H9 (cell line): ENCODE measurements around the gene VPS13C. TPM values are rescaled to one million over a fixed set of nuclear protein-coding genes. Genes with fewer than 3 reads are reported as not detected.

Experiments
- DNase-seq: peaks from one replicate; pipeline ENCODE4 v3.0.0-alpha.2; 2017
- H2AFZ ChIP-seq: one replicate; pipeline ENCODE4 v1.6.1; 2013; ENCODE audit warnings: mild to moderate bottlenecking, low read length, control low read depth, moderate library complexity
- H2AK5ac ChIP-seq: 2 replicates; pipeline ENCODE4 v1.6.1; 2013; ENCODE audit warnings: low read length, control low read depth, mixed read lengths; ENCODE audit not compliant: insufficient read length
- H2BK120ac ChIP-seq: one replicate; pipeline ENCODE4 v1.6.1; 2013; ENCODE audit warnings: low read depth, mild to moderate bottlenecking, low read length, control low read depth, inconsistent platforms; ENCODE audit not compliant: poor library complexity, severe bottlenecking
- H2BK12ac ChIP-seq: 2 replicates; pipeline ENCODE4 v1.6.1; 2013; ENCODE audit warnings: low read length, control low read depth, mixed read lengths, low read depth; ENCODE audit not compliant: insufficient read length
- H2BK15ac ChIP-seq: 2 replicates; pipeline ENCODE4 v1.6.1; 2013; ENCODE audit warnings: low read depth, low read length, control low read depth
- H2BK20ac ChIP-seq: one replicate; pipeline ENCODE4 v1.6.1; 2013; ENCODE audit warnings: low read depth, mild to moderate bottlenecking, low read length, control low read depth, inconsistent platforms; ENCODE audit not compliant: poor library complexity, severe bottlenecking
- H2BK5ac ChIP-seq: 2 replicates; pipeline ENCODE4 v1.6.1; 2013; ENCODE audit warnings: low read length, control low read depth, mixed read lengths; ENCODE audit not compliant: insufficient read length
- H3K14ac ChIP-seq: 2 replicates; pipeline ENCODE4 v1.6.1; 2013; ENCODE audit warnings: low read length, control low read depth; ENCODE audit not compliant: insufficient read depth
- H3K18ac ChIP-seq: 2 replicates; pipeline ENCODE4 v1.6.1; 2013; ENCODE audit warnings: low read depth, mild to moderate bottlenecking, mixed read lengths, low read length, control low read depth; ENCODE audit not compliant: insufficient read length
- H3K23ac ChIP-seq: 2 replicates; pipeline ENCODE4 v1.6.1; 2013; ENCODE audit warnings: low read length, control low read depth, mixed read lengths, low read depth; ENCODE audit not compliant: insufficient read length
- H3K23me2 ChIP-seq: 2 replicates; pipeline ENCODE4 v1.6.1; 2013; ENCODE audit warnings: low read depth, mild to moderate bottlenecking, mixed read lengths, low read length, control low read depth; ENCODE audit not compliant: insufficient read length, poor library complexity, severe bottlenecking
- H3K27ac ChIP-seq: 2 replicates; pipeline ENCODE4 v1.5.1; 2013; ENCODE audit warnings: low read length, control low read depth, mixed read lengths, low read depth; ENCODE audit not compliant: insufficient read length
- H3K27me3 ChIP-seq: 2 replicates; pipeline ENCODE4 v1.6.1; 2013; ENCODE audit warnings: low read length, control low read depth, inconsistent platforms; ENCODE audit not compliant: insufficient read depth
- H3K4ac ChIP-seq: 2 replicates; pipeline ENCODE4 v1.6.1; 2013; ENCODE audit warnings: low read depth, mild to moderate bottlenecking, control low read depth, inconsistent platforms, low read length, moderate library complexity
- H3K4me1 ChIP-seq: 2 replicates; pipeline ENCODE4 v1.6.1; 2013; ENCODE audit warnings: low read length, control low read depth, inconsistent platforms; ENCODE audit not compliant: insufficient read depth
- H3K4me2 ChIP-seq: 2 replicates; pipeline ENCODE4 v1.6.1; 2013; ENCODE audit warnings: low read length, control low read depth, mixed read lengths; ENCODE audit not compliant: insufficient read length, insufficient read depth
- H3K56ac ChIP-seq: 2 replicates; pipeline ENCODE4 v1.6.1; 2013; ENCODE audit warnings: low read depth, mild to moderate bottlenecking, mixed read lengths, low read length, control low read depth; ENCODE audit not compliant: insufficient read length
- H3K79me1 ChIP-seq: 2 replicates; pipeline ENCODE4 v1.6.1; 2013; ENCODE audit warnings: low read depth, mild to moderate bottlenecking, moderate library complexity, low read length, control low read depth, inconsistent platforms; ENCODE audit not compliant: insufficient read depth, poor library complexity, severe bottlenecking
- H3K79me2 ChIP-seq: 2 replicates; pipeline ENCODE4 v1.6.1; 2013; ENCODE audit warnings: low read length, control low read depth, inconsistent platforms; ENCODE audit not compliant: insufficient read depth
- H3K9ac ChIP-seq: 2 replicates; pipeline ENCODE4 v1.6.1; 2013; ENCODE audit warnings: low read length, control low read depth, mixed read lengths; ENCODE audit not compliant: insufficient read length; ENCODE audit errors: extremely low read depth
- H3K9me3 ChIP-seq: one replicate; pipeline ENCODE4 v1.6.1; 2013; ENCODE audit warnings: low read depth, low read length, inconsistent platforms; ENCODE audit not compliant: control insufficient read depth
- H3T11ph ChIP-seq: one replicate; pipeline ENCODE4 v1.6.1; 2013; ENCODE audit warnings: mild to moderate bottlenecking, low read length, control low read depth, inconsistent platforms
- H4K20me1 ChIP-seq: one replicate; pipeline ENCODE4 v1.6.1; 2013; ENCODE audit not compliant: control insufficient read depth, insufficient read length, insufficient read depth
- H4K5ac ChIP-seq: 2 replicates; pipeline ENCODE4 v1.6.1; 2013; ENCODE audit warnings: low read depth, mild to moderate bottlenecking, mixed read lengths, low read length, control low read depth; ENCODE audit not compliant: insufficient read length
- H4K8ac ChIP-seq: replicated peaks from 2 replicates; pipeline ENCODE4 v1.6.1; 2013; ENCODE audit warnings: low read length, control low read depth, mixed read lengths, low read depth; ENCODE audit not compliant: insufficient read length
- H4K91ac ChIP-seq: 2 replicates; pipeline ENCODE4 v1.6.1; 2013; ENCODE audit warnings: low read depth, mild to moderate bottlenecking, moderate library complexity, mixed read lengths, low read length, control low read depth; ENCODE audit not compliant: insufficient read length
- H3K27ac Mint-ChIP-seq, 3 experiments: 2 replicates in 2 of 3; 3 replicates in 1 of 3; pipeline ENCODE4 v1.8.0; 2020 to 2021; ENCODE audit warnings: mixed read lengths in 3 of 3, mild to moderate bottlenecking in 1 of 3, moderate library complexity in 1 of 3
- H3K27me3 Mint-ChIP-seq: 2 replicates; pipeline ENCODE4 v1.8.0; 2021; ENCODE audit warnings: low read depth, mild to moderate bottlenecking, moderate library complexity, mixed read lengths
- H3K36me3 Mint-ChIP-seq, 3 experiments: 2 replicates in 2 of 3; 3 replicates in 1 of 3; pipeline ENCODE4 v1.8.0; 2020 to 2021; ENCODE audit warnings: low read depth in 3 of 3, mixed read lengths in 3 of 3; ENCODE audit not compliant: insufficient read depth in 1 of 3
- H3K4me1 Mint-ChIP-seq, 2 experiments: 2 replicates each; pipeline ENCODE4 v1.8.0; 2020; ENCODE audit warnings: mixed read lengths in 2 of 2
- H3K4me3 Mint-ChIP-seq, 2 experiments: 2 replicates in 1 of 2; 3 replicates in 1 of 2; pipeline ENCODE4 v1.8.0; 2020 to 2021; ENCODE audit warnings: mild to moderate bottlenecking in 2 of 2, mixed read lengths in 2 of 2, moderate library complexity in 1 of 2
- H3K9me3 Mint-ChIP-seq, 2 experiments: 2 replicates in 1 of 2; 3 replicates in 1 of 2; pipeline ENCODE4 v1.8.0; 2020; ENCODE audit warnings: mild to moderate bottlenecking in 2 of 2, mixed read lengths in 2 of 2, moderate library complexity in 1 of 2
- WGBS: extraction: QIAGEN DNeasy Blood & Tissue Kit; methylation state at CpG from one replicate; pipeline ENCODE4 v1.1.7; 2013; ENCODE audit warnings: missing lambda C conversion rate, low lambda C conversion rate, mixed read lengths; ENCODE audit not compliant: insufficient read length; ENCODE audit errors: extremely low coverage; 5-methylcytosine and 5-hydroxymethylcytosine counted together
- total RNA-seq: library from RNA; stranded (reverse); gene quantifications from 2 replicates; pipeline ENCODE4 v1.2.1, GENCODE V29; 2021
- TF ChIP-seq, protein P1 (sequence below): fragments of 200-600 bp; sonication (generic); conservative IDR thresholded peaks from 3 replicates; pipeline ENCODE4 v1.8.0; 2021; ENCODE audit warnings: antibody characterized with exemption, mild to moderate bottlenecking

The VPS13C gene
- total RNA-seq, 1 experiment from 2014 or later: 14.2 TPM

DNA sequence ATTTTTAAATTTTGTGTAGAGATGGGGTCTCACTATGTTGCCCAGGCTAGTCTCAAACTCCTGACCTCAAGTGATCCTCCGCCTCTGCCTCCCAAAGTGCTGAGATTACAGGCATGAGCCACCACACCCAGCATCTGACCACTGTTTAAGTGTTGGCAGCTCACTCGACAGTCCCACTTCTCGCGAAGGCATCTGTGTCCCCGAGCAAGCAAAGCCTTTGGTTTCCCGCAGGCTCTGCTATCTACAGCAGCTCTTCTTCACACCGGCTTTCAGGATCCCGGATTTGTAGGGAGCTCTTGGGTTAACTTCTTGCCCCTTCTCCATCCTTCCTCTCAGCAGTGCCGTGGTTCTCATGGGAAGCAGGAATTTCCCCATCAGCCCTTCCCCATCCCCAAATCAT lies 240.9 kb downstream of the VPS13C start:
- no peaks in the 10 kb centered on the region for H3K27me3 ChIP-seq
- no peak overlapping the region for H3K4me2 ChIP-seq
- H4K5ac ChIP-seq: no peak overlapping the region
- H2BK15ac ChIP-seq: no peak overlapping the region
- no peaks in the 10 kb centered on the region for H4K20me1 ChIP-seq
- no peak overlapping the region for H2AFZ ChIP-seq
- no peaks in the 10 kb centered on the region for H3K9me3 ChIP-seq
- no peak overlapping the region for H3K4ac ChIP-seq
- H3K36me3 Mint-ChIP-seq: no peaks in the 10 kb centered on the region
- no peak overlapping the region for H4K8ac ChIP-seq
- H3K14ac ChIP-seq: no peak overlapping the region
- DNase-seq: no peak
- no peak overlapping the region for H3K27ac Mint-ChIP-seq
- peaks cover 3% of the 10 kb centered on the region; the same call in 1 of the 2 replicates for H3K27me3 Mint-ChIP-seq
- H3K18ac ChIP-seq: no peak overlapping the region
- H3K27ac ChIP-seq: no peak overlapping the region
- peaks cover 14 to 17% of the 10 kb centered on the region in 2 experiments for H3K4me1 Mint-ChIP-seq
- H2BK5ac ChIP-seq: no peak overlapping the region
- H2BK120ac ChIP-seq: no peak overlapping the region
- H2AK5ac ChIP-seq: no peak overlapping the region
- no peak overlapping the region for H3K23ac ChIP-seq
- WGBS: no CpG with 5 or more reads among the region's 9 CpGs
- H4K91ac ChIP-seq: no peak overlapping the region
- no peak overlapping the region for H2BK12ac ChIP-seq
- H3K56ac ChIP-seq: no peak overlapping the region
- TF ChIP-seq, protein P1, sequence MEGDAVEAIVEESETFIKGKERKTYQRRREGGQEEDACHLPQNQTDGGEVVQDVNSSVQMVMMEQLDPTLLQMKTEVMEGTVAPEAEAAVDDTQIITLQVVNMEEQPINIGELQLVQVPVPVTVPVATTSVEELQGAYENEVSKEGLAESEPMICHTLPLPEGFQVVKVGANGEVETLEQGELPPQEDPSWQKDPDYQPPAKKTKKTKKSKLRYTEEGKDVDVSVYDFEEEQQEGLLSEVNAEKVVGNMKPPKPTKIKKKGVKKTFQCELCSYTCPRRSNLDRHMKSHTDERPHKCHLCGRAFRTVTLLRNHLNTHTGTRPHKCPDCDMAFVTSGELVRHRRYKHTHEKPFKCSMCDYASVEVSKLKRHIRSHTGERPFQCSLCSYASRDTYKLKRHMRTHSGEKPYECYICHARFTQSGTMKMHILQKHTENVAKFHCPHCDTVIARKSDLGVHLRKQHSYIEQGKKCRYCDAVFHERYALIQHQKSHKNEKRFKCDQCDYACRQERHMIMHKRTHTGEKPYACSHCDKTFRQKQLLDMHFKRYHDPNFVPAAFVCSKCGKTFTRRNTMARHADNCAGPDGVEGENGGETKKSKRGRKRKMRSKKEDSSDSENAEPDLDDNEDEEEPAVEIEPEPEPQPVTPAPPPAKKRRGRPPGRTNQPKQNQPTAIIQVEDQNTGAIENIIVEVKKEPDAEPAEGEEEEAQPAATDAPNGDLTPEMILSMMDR: no peak
- no peaks in the 10 kb centered on the region for H3K79me2 ChIP-seq
- no peak overlapping the region for H3T11ph ChIP-seq
- H3K4me1 ChIP-seq: no peaks in the 10 kb centered on the region; the same call in 1 of the 2 replicates
- H3K9me3 Mint-ChIP-seq: no peaks in the 10 kb centered on the region
- H2BK20ac ChIP-seq: no peak overlapping the region
- no peak overlapping the region for H3K9ac ChIP-seq
- H3K4me3 Mint-ChIP-seq: no peak overlapping the region
- H3K79me1 ChIP-seq: no peaks in the 10 kb centered on the region
- no peaks in the 10 kb centered on the region for H3K23me2 ChIP-seq
